ENCODE data around the gene PDIA6.

DNA sequence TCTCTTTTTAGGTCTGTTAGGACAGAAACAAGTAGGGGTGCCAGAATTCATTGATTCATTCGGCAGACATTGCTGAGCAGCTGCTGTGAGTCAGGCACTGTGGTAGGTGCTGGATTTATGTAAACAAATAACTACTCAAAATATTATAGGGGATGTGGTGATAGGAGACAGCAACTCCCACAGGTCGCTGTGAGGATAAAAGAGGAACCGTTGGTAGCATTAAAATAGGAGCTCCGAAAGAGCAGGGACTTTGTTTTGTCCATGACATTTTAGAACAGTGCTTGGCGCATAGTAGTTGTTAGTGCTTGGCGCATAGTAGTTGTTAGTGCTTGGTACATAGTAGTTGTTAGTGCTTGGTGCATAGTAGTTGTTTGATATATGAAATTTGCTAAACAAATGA, 62.0 kb downstream of the PDIA6 start:
- TF ChIP-seq TAF1 (IDR thresholded peaks at IDR 0.05; ENCODE audit: borderline replicate concordance, insufficient read depth, low read length) (no peak), POLR2AphosphoS5 (IDR thresholded peaks at IDR 0.05; ENCODE audit: low read depth, low read length) (no peak), SIN3A (IDR thresholded peaks at IDR 0.05; ENCODE audit: borderline replicate concordance, insufficient read depth, low read length) (no peak), FOXP2 (optimal IDR thresholded peaks at IDR 0.05; ENCODE audit: borderline replicate concordance, extremely low read depth, extremely low read length, insufficient read depth) (no peak)
- TF ChIP-seq, protein P1, sequence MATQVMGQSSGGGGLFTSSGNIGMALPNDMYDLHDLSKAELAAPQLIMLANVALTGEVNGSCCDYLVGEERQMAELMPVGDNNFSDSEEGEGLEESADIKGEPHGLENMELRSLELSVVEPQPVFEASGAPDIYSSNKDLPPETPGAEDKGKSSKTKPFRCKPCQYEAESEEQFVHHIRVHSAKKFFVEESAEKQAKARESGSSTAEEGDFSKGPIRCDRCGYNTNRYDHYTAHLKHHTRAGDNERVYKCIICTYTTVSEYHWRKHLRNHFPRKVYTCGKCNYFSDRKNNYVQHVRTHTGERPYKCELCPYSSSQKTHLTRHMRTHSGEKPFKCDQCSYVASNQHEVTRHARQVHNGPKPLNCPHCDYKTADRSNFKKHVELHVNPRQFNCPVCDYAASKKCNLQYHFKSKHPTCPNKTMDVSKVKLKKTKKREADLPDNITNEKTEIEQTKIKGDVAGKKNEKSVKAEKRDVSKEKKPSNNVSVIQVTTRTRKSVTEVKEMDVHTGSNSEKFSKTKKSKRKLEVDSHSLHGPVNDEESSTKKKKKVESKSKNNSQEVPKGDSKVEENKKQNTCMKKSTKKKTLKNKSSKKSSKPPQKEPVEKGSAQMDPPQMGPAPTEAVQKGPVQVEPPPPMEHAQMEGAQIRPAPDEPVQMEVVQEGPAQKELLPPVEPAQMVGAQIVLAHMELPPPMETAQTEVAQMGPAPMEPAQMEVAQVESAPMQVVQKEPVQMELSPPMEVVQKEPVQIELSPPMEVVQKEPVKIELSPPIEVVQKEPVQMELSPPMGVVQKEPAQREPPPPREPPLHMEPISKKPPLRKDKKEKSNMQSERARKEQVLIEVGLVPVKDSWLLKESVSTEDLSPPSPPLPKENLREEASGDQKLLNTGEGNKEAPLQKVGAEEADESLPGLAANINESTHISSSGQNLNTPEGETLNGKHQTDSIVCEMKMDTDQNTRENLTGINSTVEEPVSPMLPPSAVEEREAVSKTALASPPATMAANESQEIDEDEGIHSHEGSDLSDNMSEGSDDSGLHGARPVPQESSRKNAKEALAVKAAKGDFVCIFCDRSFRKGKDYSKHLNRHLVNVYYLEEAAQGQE (IDR thresholded peaks at IDR 0.05; ENCODE audit: insufficient read depth in 1 of 2, low read depth in 2 of 2, low read length in 2 of 2): no peak

Measured in PFSK-1 (cell line).